HUES64 (cell line): ENCODE data around the gene FIGNL2.

ENCODE experiments used
- H3K27ac ChIP-seq: 2 replicates; pipeline ENCODE4 v1.7.0; 2013; ENCODE audit warnings: low read depth, low read length, inconsistent platforms
- H3K27me3 ChIP-seq: 2 replicates; pipeline ENCODE4 v1.6.1; 2013; ENCODE audit warnings: mild to moderate bottlenecking, low read length; ENCODE audit not compliant: insufficient read depth
- H3K36me3 ChIP-seq: 2 replicates; pipeline ENCODE4 v1.6.1; 2013; ENCODE audit warnings: mild to moderate bottlenecking, low read length; ENCODE audit not compliant: insufficient read depth
- H3K4me1 ChIP-seq: 2 replicates; pipeline ENCODE4 v1.6.1; 2013; ENCODE audit warnings: mild to moderate bottlenecking, low read length, moderate library complexity; ENCODE audit not compliant: insufficient read depth
- H3K4me3 ChIP-seq: 2 replicates; pipeline ENCODE4 v1.5.1; 2013; ENCODE audit warnings: mild to moderate bottlenecking, low read length, moderate library complexity
- H3K9ac ChIP-seq: 2 replicates; pipeline ENCODE4 v1.6.1; 2013; ENCODE audit warnings: mild to moderate bottlenecking, low read depth, low read length
- H3K9me3 ChIP-seq: 2 replicates; pipeline ENCODE4 v1.6.1; 2013; ENCODE audit warnings: low read depth, low read length; ENCODE audit not compliant: insufficient read depth
- WGBS: fragments of 150-250, 120-280 bp; methylation state at CpG from one replicate; pipeline ENCODE4 v1.1.7; 2013; ENCODE audit warnings: missing lambda C conversion rate; 5-methylcytosine and 5-hydroxymethylcytosine counted together

Gene FIGNL2

DNA sequence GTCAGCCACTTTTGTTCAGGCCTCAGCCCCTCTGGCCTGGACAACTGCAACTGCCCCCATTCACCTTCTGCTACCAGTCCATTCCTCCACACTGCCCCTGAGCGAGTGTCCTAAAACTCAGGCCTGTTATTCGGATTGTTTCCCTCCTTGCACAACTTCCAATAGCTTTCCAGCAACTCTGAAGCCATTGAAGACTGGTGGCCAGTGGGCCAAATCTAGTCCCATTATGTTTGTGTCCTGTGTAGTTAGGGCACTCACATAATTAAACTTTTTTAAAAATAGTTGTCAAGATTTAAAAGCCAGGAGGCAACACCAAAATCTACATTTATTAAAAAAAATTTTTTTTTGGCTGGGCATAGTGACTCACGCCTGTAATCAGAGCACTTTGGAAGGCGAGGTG is 17.8 kb upstream of the FIGNL2 start:
- no peaks in the 10 kb centered on the region for H3K9me3 ChIP-seq
- H3K4me3 ChIP-seq = no peak overlapping the region
- peak overlapping the region; percentile 39; the same call in 1 of the 2 replicates for H3K27ac ChIP-seq
- H3K4me1 ChIP-seq = peaks cover 55% of the 10 kb centered on the region
- H3K36me3 ChIP-seq = no peaks in the 10 kb centered on the region
- no peak overlapping the region for H3K9ac ChIP-seq
- H3K27me3 ChIP-seq = peaks cover 58% of the 10 kb centered on the region
- 81% methylated on average over 4 of the region's 4 CpGs for WGBS

DNA sequence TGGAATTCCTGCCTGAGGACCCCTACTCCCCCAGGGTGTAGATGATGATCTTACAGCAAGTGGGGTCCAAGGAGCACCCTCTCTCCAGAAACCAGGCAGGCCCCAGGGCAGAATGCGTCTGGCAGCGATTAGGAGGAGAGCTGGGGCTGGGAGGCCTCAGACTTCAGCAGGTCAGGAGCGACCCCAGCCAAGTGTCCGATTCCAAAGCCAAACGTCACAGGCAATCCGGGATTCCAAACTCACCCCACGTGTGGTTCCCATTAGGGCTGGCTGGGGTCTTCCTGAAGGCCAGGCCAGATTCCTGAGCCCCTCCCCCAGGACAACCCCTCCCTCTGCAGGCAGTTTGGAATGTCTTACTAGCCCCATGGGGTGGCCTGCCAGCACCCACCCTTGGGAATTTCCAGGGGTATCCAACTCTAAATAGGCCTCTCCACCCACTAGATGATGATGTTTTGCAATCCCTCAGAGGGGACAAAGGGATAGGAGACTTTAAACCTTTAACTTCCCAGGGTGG is 17.3 kb upstream of the FIGNL2 start:
- H3K27me3 ChIP-seq = peaks cover 52% of the 10 kb centered on the region
- no peak overlapping the region for H3K4me3 ChIP-seq
- WGBS = 48% methylated on average over 7 of the region's 7 CpGs
- peaks cover 53% of the 10 kb centered on the region for H3K4me1 ChIP-seq
- no peaks in the 10 kb centered on the region for H3K9me3 ChIP-seq
- H3K27ac ChIP-seq = peak overlapping the region; percentile 56; the same call in 1 of the 2 replicates
- no peaks in the 10 kb centered on the region for H3K36me3 ChIP-seq
- H3K9ac ChIP-seq = no peak overlapping the region

DNA sequence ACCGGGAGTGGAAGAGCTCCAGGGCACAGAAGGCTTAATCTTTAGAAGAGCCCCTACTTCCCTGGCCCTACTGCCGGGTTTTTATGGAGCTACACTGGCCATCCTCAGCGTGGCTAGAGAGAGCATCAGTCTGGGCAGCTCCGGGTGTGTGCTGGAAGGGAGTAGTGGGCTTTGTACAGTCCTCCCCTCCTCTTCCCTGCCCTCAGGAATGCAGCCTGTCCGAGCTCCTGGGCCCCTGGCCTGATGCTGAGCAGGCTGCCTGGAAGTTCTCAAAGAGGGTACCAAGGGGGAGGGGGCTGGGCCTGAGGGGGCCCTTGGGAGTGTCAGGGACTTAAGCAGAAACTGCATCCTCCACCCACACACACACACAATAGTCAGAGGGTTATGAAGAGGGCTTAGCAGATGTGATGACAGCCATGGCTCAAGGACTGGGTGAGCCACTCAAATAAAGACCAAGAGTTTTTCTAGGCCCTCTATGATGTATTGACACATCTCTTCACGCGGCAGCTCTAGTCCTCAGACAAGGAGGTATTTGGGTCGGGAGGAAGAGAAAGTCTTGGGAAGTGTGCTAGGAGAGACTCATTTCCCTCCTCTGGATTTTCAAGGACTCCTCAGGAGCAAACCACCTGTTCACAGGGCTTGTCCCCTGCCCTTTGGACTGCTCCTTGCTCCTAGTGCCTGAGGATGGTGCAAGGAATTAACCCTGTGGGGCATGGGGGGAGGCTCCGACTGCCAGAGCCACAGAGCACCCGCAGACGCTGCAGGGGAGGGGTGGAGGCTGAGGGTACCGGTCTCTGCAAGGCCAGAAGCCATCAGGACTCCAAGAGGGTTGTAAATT is 16.5 kb upstream of the FIGNL2 start:
- peak overlapping the region; percentile 56; the same call in 1 of the 2 replicates for H3K27ac ChIP-seq
- no peaks in the 10 kb centered on the region for H3K9me3 ChIP-seq
- peak overlapping the region; percentile 21; the same call in 1 of the 2 replicates for H3K9ac ChIP-seq
- H3K4me3 ChIP-seq = peak overlapping the region; percentile 66
- no peaks in the 10 kb centered on the region for H3K36me3 ChIP-seq
- H3K4me1 ChIP-seq = peaks cover 45% of the 10 kb centered on the region
- peaks cover 45% of the 10 kb centered on the region for H3K27me3 ChIP-seq
- 33% methylated on average over 11 of the region's 12 CpGs for WGBS

DNA sequence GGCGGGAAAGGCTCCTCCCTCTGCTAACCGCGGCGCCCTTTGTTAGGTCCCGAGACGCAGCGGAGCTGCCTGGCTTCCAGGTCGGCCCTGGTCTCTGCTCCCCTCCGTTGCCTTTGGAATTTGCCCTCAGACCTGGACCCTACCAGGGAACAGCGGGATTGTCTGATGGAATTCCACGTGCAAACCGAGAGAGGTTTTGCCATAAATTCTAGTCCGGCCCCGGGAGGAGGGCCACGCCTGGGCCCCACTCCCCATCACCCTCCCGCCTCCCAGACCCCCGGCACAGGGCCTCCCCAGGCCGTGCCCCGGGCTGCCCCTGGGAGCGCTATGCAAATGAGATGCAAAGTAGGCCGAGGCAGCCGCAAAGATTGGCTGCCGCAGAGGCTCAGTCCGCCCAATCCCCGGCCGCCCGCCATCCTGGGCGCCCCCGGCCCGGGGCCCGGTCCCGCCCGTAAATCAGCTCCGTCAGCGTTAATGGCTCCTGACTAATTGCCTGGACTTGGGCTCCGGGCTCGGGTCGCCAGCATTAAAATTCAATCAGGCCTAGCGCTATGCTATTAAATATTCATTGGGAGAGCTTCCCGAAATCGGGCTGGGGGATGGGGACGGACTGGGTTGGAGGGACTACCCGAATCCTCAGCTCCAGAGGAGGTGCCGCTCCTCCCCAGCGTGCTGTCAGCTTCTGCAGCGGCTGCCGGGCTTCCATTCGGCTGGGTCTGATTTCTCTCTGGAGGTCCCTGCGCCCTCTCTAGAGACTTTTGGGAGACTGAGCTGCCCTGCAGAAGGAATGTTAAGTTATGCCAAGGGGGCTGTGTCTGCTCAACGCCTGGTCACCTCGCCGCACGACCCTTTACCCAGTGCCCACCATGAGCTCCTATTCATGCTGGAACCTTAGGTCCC is 15.7 kb upstream of the FIGNL2 start:
- Histone ChIP-seq H3K9me3 (no peaks in the 10 kb centered on the region), H3K4me3 (peak overlapping the region; percentile 66), H3K36me3 (no peaks in the 10 kb centered on the region), H3K27me3 (peaks cover 38% of the 10 kb centered on the region), H3K4me1 (peaks cover 40% of the 10 kb centered on the region), H3K27ac (peak overlapping the region; percentile 87), H3K9ac (peak overlapping the region; percentile 69)
- WGBS = 2% methylated on average over 53 of the region's 53 CpGs

DNA sequence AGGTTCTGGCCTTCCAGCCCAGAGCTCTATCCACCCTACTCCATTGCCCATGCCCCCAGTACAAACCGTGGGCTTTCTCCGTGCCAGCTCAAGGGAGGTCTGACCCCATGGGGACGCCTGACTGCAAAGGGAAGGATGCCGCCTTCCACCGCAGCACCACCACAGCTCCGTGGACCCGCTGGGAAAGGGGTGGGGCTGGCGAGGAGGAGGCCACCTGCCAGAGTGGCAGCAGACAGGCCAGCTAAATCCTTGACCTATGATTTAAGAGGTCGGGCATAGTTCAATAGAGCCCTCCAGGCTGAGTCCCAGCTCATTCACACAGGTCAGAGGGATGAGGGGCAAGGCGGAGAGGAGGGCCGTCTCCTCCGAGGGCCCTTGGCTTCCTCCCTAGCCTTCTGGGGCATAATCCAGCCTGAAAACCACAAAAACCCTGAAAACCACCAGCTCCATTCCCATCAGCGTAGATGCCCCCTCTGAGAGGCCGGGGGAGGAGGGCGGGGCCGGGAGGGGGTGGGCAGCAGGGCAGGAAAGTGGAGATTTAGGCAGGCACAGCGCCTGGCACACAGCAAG is 14.9 kb upstream of the FIGNL2 start:
- Histone ChIP-seq H3K4me3 (peak overlapping the region; percentile 66), H3K36me3 (no peaks in the 10 kb centered on the region), H3K9ac (peak overlapping the region; percentile 69), H3K27me3 (peaks cover 30% of the 10 kb centered on the region), H3K9me3 (no peaks in the 10 kb centered on the region), H3K4me1 (peaks cover 34% of the 10 kb centered on the region), H3K27ac (peak overlapping the region; percentile 87)
- under 1% methylated on average over 17 of the region's 17 CpGs for WGBS

DNA sequence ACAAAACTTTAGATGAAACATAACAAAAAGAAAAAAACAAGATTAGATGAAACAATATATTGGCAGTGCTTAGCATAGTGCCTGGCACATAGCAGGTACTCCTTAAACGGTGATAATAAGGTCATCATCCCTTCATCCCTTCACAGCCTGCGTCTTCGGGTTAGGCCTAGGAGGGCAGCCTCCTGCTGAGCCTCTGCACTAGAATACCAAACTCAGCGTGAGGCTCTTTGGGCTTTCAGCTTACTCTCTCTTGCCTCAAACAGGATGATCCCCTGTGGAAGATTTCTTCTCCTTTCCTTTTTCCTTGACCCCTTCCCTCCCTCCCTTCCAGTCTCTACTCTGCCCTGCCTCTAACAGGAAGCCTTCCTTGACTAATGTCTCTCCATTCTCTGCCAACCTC is 14.4 kb upstream of the FIGNL2 start:
- Histone ChIP-seq H3K4me1 (peaks cover 32% of the 10 kb centered on the region), H3K27ac (peak overlapping the region; percentile 87), H3K9ac (peak overlapping the region; percentile 41; the same call in 1 of the 2 replicates), H3K4me3 (peak overlapping the region; percentile 66), H3K36me3 (no peaks in the 10 kb centered on the region), H3K27me3 (peaks cover 25% of the 10 kb centered on the region), H3K9me3 (no peaks in the 10 kb centered on the region)
- 2% methylated on average over 4 of the region's 4 CpGs for WGBS

DNA sequence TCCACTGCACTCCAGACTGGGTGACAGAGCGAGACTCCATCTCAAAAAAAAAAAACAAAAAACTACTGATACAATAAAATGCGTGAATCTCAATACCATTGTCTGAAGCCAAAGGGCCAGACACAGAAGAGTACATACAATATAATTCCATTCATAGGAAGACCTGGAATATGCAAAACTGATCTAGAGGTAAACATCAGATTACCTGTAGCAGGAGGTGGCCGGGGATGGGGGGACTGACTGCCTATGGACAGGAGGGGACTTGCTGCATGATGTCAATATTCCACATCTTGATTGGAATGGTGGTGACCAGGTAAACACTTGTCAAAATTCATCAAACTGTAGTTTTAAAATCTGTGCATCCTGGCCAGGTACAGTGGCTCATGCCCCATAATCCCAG is 12.5 kb upstream of the FIGNL2 start:
- Histone ChIP-seq H3K27me3 (peaks cover 17% of the 10 kb centered on the region), H3K27ac (no peak overlapping the region), H3K36me3 (no peaks in the 10 kb centered on the region), H3K9ac (no peak overlapping the region), H3K9me3 (no peaks in the 10 kb centered on the region), H3K4me3 (no peak overlapping the region), H3K4me1 (peaks cover 28% of the 10 kb centered on the region)
- WGBS = 94% methylated on average over 3 of the region's 3 CpGs

DNA sequence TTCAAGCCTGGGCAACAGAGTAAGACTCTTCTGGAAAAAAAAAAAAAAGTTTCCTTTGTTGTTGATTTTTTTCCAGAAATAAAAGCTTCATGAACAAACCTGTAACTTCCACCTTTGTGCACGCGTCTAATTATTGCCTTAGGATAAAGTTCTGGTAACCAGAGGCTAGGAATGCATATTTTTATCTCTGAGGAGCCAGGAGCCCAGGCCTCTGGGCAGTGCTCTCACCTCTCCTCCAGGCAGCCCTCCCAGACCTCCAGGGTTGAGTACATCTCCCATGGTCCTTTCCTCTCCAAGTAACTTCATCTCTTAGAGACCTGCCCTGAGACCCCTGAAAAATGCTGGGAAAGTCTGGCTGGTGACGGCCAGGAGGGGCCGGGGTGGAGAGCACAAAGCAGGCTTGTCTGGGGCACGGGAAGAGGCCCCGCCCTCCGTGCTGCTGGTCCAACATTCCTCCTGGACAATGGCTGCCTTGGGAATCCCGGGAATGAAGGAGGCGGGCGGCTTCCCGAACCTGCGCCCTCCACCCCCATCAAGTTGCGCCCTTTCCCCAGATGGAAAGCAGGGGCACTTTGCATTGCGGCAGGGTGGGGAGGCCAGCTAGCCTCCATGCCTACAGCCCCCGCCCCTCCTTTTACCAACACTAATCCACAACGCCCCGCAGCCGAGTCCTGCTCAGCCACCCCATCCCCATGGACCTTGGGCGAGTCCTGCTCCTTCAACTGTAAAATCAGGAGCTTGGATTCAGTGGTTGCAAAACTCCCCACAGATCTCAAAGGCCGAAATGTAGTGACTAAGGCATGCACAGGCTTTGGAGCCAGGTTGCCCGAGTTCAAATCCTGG is 7.3 kb upstream of the FIGNL2 start:
- peak overlapping the region; percentile 66 for H3K9ac ChIP-seq
- peak overlapping the region; percentile 84 for H3K27ac ChIP-seq
- no peaks in the 10 kb centered on the region for H3K36me3 ChIP-seq
- 9% methylated on average over 21 of the region's 21 CpGs for WGBS
- no peaks in the 10 kb centered on the region for H3K9me3 ChIP-seq
- peaks cover 32% of the 10 kb centered on the region for H3K27me3 ChIP-seq
- peak overlapping the region; percentile 49 for H3K4me3 ChIP-seq
- H3K4me1 ChIP-seq = peaks cover 20% of the 10 kb centered on the region

DNA sequence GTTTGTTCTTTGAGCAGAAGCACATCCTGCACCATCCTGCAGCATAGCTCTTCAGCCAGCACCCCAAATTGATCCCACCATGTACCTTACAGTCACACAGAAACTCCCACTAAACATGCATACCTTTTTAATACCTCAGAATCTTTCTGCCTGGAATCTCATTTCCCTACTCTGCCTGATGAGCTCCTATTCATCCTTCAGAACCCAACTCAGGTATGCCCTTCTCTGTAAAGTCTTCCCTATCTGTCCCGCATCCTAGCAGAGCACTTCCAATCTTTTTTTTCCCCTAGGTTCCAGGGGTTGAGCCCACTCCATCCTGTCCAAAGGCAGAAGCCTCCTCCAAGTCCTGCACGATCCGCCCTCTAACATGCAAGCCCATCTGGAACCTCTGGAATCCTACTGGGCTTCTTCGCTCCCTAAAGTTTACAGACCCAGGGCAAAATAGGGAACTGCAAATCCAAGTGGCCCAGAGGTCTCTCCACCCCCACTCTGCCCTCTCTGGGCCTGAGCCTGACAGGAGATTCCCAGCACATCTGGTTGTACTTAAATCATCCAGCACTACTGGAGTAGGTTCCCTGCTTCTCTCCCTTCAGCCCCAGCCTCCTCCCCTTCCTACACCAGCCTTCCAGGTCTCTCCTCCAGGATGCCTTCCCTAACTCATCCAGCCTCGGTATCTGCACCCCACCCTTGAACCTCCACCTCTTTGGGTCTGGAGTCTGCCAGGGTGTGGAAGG is 4.1 kb upstream of the FIGNL2 start:
- WGBS = 77% methylated on average over 4 of the region's 5 CpGs
- H3K36me3 ChIP-seq = no peaks in the 10 kb centered on the region
- H3K27ac ChIP-seq = no peak overlapping the region
- H3K4me1 ChIP-seq = peaks cover 28% of the 10 kb centered on the region
- H3K27me3 ChIP-seq = peaks cover 52% of the 10 kb centered on the region
- H3K9ac ChIP-seq = no peak overlapping the region
- H3K9me3 ChIP-seq = no peaks in the 10 kb centered on the region
- no peak overlapping the region for H3K4me3 ChIP-seq
